ENCODE results near the gene UNKL.

- TF ChIP-seq POLR2A (IDR thresholded peaks at IDR 0.05) (no peak), CTCF (IDR thresholded peaks at IDR 0.05) (no peak)
Observed at GRCh38 chr16:1319041-1319440, 95.5 kb downstream of the UNKL start.
